Measurements from ENCODE around the gene HSPH1. TPM values are rescaled to one million over a fixed set of nuclear protein-coding genes. Genes with fewer than 3 reads are reported as not detected.

The HSPH1 gene
- total RNA-seq, 6 experiments from 2014 or later: 94.6 to 153 (median 104) TPM

DNA sequence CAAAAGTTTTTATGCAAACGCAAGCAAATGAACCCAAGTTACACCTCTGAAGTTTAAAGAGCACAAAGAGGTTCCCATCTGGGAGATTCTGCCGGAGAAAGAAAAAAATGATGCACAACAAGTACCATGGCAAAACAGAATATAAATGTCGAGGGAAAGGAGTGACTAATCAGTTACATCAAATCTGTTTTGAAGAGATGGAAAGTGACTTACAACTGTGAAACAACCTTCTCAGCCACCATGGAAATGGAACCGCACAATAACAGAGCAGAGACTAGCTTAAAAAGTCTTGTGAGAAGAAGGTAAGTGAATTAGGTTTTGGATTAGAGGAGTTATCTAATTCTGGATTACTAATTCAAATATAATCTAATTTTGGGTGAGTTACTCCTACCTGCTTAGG, 2.4 kb downstream of the HSPH1 start:
- Mint-ChIP-seq H3K36me3 (ENCODE audit: low read depth) (peaks cover 36% of the 10 kb centered on the region), H3K4me1 (ENCODE audit: low read depth) (peaks cover 48% of the 10 kb centered on the region), H3K4me3 (peak overlapping the region; percentile 98), H3K27ac (peak overlapping the region; percentile 46), H3K9me3 (no peaks in the 10 kb centered on the region), H3K27me3 (ENCODE audit: insufficient read depth) (no peaks in the 10 kb centered on the region)
- TF ChIP-seq, protein P1, sequence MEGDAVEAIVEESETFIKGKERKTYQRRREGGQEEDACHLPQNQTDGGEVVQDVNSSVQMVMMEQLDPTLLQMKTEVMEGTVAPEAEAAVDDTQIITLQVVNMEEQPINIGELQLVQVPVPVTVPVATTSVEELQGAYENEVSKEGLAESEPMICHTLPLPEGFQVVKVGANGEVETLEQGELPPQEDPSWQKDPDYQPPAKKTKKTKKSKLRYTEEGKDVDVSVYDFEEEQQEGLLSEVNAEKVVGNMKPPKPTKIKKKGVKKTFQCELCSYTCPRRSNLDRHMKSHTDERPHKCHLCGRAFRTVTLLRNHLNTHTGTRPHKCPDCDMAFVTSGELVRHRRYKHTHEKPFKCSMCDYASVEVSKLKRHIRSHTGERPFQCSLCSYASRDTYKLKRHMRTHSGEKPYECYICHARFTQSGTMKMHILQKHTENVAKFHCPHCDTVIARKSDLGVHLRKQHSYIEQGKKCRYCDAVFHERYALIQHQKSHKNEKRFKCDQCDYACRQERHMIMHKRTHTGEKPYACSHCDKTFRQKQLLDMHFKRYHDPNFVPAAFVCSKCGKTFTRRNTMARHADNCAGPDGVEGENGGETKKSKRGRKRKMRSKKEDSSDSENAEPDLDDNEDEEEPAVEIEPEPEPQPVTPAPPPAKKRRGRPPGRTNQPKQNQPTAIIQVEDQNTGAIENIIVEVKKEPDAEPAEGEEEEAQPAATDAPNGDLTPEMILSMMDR (IDR thresholded peaks at IDR 0.05): no peak
- no peak for DNase-seq

DNA sequence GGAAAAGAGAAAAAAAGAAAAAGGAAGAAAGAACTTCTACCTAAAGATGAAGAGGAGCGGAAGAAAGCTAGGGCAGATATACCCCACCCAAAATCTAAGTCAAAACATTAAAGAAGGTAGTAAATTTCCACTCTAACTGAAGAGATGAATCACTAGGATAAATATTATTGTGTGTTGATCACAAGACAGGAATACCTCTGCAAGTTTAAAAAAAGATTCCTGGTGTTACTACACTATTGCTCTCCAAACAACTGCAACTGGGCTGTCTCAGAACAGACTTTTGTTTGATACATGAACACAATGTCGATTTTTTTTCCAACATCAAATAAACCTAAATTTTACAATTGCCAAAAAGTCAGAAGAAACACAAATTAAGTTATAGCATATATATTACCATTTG, 6.8 kb downstream of the HSPH1 start:
- Mint-ChIP-seq H3K9me3 (no peaks in the 10 kb centered on the region), H3K27ac (peak overlapping the region; percentile 48), H3K4me3 (no peak overlapping the region), H3K4me1 (ENCODE audit: low read depth) (peaks cover 37% of the 10 kb centered on the region), H3K27me3 (ENCODE audit: insufficient read depth) (no peaks in the 10 kb centered on the region; the same call in 1 of the 2 replicates), H3K36me3 (ENCODE audit: low read depth) (peaks cover 52% of the 10 kb centered on the region)
- TF ChIP-seq, protein P1 (IDR thresholded peaks at IDR 0.05): no peak
- DNase-seq: no peak

DNA sequence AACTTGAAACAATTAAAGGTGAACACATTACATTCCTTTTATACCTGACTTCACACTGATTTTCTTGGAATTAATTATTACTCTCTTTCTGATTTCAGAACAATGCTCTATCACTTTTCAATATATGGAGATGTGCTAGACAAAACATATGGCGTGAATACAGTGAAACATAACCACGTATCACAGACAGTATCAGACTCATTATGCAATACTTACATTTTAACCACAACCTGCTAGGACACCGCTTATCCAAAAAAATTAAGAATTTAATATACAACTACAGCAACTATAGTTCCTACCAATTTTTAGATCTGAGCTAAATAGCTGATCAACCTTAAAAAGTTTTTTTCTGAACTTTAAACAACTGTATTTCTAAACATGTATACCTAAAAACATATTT, 9.9 kb downstream of the HSPH1 start:
- no peak for DNase-seq
- H3K36me3 Mint-ChIP-seq (ENCODE audit: low read depth): peaks cover 55% of the 10 kb centered on the region
- no peaks in the 10 kb centered on the region for H3K9me3 Mint-ChIP-seq
- H3K27ac Mint-ChIP-seq: no peak overlapping the region
- H3K4me3 Mint-ChIP-seq: no peak overlapping the region
- H3K27me3 Mint-ChIP-seq (ENCODE audit: insufficient read depth): no peaks in the 10 kb centered on the region; the same call in 1 of the 2 replicates
- H3K4me1 Mint-ChIP-seq (ENCODE audit: low read depth): peaks cover 14% of the 10 kb centered on the region
- TF ChIP-seq, protein P1 (IDR thresholded peaks at IDR 0.05): no peak

DNA sequence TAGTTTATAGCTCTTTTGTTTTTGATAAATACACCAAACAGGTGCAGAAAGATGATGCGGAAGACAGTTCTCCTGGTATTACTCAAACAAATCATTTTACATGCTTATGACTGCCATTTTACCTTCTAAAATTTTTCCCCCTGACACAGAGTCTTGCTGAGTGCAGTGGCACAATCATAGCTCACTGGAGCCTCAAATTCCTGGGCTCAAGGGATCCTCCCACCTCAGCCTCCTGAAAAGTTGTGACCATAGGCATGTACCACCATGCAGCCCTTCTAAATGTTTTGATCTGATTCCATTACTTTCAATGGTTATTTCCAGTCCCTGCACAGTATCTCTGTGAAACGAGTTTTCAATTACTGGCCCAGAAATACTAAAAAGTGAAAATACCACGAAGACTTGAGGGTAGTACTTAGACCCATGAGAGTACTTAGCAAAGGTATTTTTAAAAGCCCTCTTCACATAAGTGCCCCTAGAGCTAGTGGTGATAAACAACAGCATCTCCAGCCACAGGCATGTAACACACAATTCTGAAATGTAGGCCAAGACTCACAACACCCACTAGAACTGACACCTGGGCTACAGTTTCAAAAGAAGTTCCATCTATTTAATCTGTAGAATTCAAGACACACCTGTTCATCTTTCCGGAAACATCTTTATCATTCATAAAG, 11.3 kb downstream of the HSPH1 start:
- no peak for DNase-seq
- H3K36me3 Mint-ChIP-seq (ENCODE audit: low read depth): peaks cover 53% of the 10 kb centered on the region
- H3K27ac Mint-ChIP-seq: no peak overlapping the region; the same call in 1 of the 2 replicates
- H3K4me1 Mint-ChIP-seq (ENCODE audit: low read depth): peaks cover 12% of the 10 kb centered on the region
- no peak overlapping the region for H3K4me3 Mint-ChIP-seq
- H3K27me3 Mint-ChIP-seq (ENCODE audit: insufficient read depth): no peaks in the 10 kb centered on the region; the same call in 1 of the 2 replicates
- H3K9me3 Mint-ChIP-seq: no peaks in the 10 kb centered on the region
- TF ChIP-seq, protein P1 (IDR thresholded peaks at IDR 0.05): no peak

DNA sequence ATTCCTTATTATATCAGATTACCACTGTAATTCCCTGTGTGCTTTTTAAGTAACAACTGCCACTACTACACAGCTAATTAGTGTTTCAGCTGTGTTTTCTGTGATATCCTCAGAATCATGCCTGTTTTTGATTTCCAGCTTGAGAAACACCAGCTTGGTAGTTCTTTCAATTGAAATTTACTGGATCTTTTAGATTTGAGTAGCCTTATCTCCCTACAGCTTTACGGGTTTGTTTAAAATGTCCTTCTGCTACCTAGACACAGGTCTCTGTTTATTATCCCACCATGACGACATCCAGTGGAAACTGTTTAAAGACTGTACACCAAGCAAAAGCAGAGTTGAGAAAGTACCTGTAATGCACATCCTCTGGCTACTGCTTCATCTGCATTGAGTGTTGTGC, 12.1 kb downstream of the HSPH1 start:
- peaks cover 12% of the 10 kb centered on the region for H3K4me1 Mint-ChIP-seq (ENCODE audit: low read depth)
- H3K27ac Mint-ChIP-seq: no peak overlapping the region
- H3K27me3 Mint-ChIP-seq (ENCODE audit: insufficient read depth): no peaks in the 10 kb centered on the region; the same call in 1 of the 2 replicates
- H3K36me3 Mint-ChIP-seq (ENCODE audit: low read depth): peaks cover 54% of the 10 kb centered on the region
- TF ChIP-seq, protein P1 (IDR thresholded peaks at IDR 0.05): no peak
- no peak overlapping the region for H3K4me3 Mint-ChIP-seq
- DNase-seq: no peak
- H3K9me3 Mint-ChIP-seq: no peaks in the 10 kb centered on the region

All from HFFc6 (cell line).